Measurements from ENCODE around the gene SPATA6. TPM values are rescaled to one million over a fixed set of nuclear protein-coding genes. Genes with fewer than 3 reads are reported as not detected.

Gene SPATA6
- total RNA-seq, 1 donor from 2014 or later: 26.0 TPM

DNA sequence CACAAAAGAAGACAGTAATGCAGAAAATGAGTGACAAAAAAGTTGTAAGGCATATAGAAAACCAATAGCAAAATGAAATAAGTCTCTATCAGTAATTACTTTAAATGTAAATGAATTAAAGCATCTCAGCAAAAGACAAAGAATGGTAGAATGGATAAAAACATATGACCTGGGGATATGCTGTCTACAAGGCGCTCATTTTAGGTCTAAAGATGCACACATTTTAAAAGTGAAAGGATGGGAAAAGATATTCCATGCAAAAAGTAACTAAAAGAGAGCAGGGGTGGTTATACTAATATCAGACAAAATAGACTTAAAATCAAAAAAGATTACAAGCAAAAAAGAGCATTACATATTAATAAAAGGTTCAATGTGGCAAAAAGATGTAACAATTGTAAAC, 41.2 kb downstream of the SPATA6 start:
- no peaks in the 10 kb centered on the region for H3K9me3 Mint-ChIP-seq
- TF ChIP-seq, protein P1, sequence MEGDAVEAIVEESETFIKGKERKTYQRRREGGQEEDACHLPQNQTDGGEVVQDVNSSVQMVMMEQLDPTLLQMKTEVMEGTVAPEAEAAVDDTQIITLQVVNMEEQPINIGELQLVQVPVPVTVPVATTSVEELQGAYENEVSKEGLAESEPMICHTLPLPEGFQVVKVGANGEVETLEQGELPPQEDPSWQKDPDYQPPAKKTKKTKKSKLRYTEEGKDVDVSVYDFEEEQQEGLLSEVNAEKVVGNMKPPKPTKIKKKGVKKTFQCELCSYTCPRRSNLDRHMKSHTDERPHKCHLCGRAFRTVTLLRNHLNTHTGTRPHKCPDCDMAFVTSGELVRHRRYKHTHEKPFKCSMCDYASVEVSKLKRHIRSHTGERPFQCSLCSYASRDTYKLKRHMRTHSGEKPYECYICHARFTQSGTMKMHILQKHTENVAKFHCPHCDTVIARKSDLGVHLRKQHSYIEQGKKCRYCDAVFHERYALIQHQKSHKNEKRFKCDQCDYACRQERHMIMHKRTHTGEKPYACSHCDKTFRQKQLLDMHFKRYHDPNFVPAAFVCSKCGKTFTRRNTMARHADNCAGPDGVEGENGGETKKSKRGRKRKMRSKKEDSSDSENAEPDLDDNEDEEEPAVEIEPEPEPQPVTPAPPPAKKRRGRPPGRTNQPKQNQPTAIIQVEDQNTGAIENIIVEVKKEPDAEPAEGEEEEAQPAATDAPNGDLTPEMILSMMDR (conservative IDR thresholded peaks at IDR 0.05): no peak
- no peak for DNase-seq (ENCODE audit: low read depth, low spot score)
- no peak overlapping the region for H3K4me3 Mint-ChIP-seq
- H3K36me3 Mint-ChIP-seq (ENCODE audit: low read depth): peaks cover 10% of the 10 kb centered on the region
- no peaks in the 10 kb centered on the region for H3K4me1 Mint-ChIP-seq
- H3K27ac Mint-ChIP-seq (ENCODE audit: unreplicated experiment): no peak overlapping the region
- no peaks in the 10 kb centered on the region for H3K27me3 Mint-ChIP-seq (ENCODE audit: low read depth)

DNA sequence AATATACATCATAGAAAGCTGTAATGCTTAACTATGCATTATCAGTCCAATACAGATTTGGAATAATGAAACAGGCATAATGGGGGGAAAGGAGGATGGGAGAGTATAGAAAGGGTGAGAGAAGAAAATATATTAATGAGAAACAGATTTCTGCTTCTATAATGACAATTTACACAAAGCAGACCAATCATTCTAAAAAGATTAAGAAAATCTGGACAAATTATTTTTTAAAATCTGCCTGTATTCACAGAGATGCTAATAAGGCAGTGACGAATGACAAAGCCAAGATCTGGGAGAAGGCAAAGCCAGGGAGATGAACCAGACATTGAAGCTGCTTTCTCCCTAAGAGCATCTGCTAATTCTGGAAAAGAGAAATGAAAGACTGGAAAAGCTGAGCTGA, 50.0 kb downstream of the SPATA6 start:
- no peaks in the 10 kb centered on the region for H3K27me3 Mint-ChIP-seq (ENCODE audit: low read depth)
- DNase-seq (ENCODE audit: low read depth, low spot score): no peak
- no peaks in the 10 kb centered on the region for H3K4me1 Mint-ChIP-seq
- H3K4me3 Mint-ChIP-seq: no peak overlapping the region
- no peak overlapping the region for H3K27ac Mint-ChIP-seq (ENCODE audit: unreplicated experiment)
- H3K9me3 Mint-ChIP-seq: no peaks in the 10 kb centered on the region
- H3K36me3 Mint-ChIP-seq (ENCODE audit: low read depth): peaks cover 2% of the 10 kb centered on the region
- TF ChIP-seq, protein P1 (conservative IDR thresholded peaks at IDR 0.05): no peak

DNA sequence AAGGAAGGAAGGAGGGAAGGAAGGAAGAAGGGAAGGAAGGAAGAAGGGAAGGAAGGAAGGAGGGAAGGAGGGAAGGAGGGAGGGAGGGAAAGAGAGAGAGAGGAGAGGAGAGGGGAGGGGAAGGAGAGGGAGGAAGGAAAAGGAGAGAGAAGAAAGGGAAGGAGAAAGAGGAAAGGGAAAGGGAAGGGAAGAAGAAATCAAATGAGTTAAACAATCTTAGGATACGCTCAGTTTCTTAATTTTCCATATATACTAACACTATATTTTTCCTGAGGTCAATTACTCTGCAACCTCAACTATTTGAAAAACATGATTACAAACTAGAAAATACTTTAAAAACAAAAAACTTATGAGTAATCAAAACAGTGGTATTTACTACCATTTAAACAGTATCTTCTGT, 53.3 kb downstream of the SPATA6 start:
- Mint-ChIP-seq H3K27ac (ENCODE audit: unreplicated experiment) (no peak overlapping the region), H3K27me3 (ENCODE audit: low read depth) (no peaks in the 10 kb centered on the region), H3K4me1 (no peaks in the 10 kb centered on the region), H3K36me3 (ENCODE audit: low read depth) (no peaks in the 10 kb centered on the region), H3K9me3 (no peaks in the 10 kb centered on the region), H3K4me3 (no peak overlapping the region)
- DNase-seq (ENCODE audit: low read depth, low spot score): no peak
- TF ChIP-seq, protein P1 (conservative IDR thresholded peaks at IDR 0.05): no peak

DNA sequence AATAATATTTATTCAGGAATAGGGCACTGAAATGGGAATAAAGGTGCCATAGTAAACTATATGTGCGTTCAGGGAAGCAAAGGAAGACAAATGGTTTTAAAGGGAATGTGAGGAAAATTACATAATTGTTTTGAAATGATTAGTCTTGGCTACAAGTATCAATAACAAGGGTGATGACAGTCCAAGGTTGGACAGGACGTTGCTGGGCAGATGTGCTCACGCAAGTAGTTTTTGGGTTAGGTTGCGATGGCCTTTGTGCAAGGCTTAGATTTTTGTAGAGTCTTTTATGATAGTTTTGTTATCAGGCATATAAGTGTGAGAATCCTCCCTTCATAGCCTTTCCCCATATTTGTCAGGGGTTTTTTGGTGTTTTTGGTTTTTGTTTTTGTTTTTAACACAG, 57.0 kb downstream of the SPATA6 start:
- Mint-ChIP-seq H3K9me3 (no peaks in the 10 kb centered on the region), H3K27ac (ENCODE audit: unreplicated experiment) (no peak overlapping the region), H3K4me1 (no peaks in the 10 kb centered on the region), H3K27me3 (ENCODE audit: low read depth) (no peaks in the 10 kb centered on the region), H3K4me3 (no peak overlapping the region), H3K36me3 (ENCODE audit: low read depth) (peaks cover 7% of the 10 kb centered on the region)
- no peak for DNase-seq (ENCODE audit: low read depth, low spot score)
- TF ChIP-seq, protein P1 (conservative IDR thresholded peaks at IDR 0.05): no peak

DNA sequence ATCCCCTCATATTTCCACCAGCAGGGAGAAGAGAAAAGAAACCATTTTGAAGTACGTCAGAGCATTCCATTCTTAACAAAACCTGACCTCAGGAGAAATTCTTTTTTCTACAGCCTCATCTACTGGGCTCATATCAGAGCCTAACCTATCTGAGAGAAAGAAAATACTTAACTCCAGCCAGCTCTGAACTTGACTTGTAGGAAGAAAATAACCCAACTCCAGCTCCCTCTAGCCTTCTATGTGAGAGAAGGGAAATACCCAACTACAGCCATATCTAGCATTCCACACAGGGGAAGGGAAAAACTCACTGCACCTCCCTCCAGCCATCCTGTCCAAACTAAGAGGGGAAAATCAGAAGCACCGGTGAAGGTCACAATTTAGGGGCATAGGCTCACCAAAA, 57.7 kb downstream of the SPATA6 start:
- no peaks in the 10 kb centered on the region for H3K27me3 Mint-ChIP-seq (ENCODE audit: low read depth)
- no peaks in the 10 kb centered on the region for H3K9me3 Mint-ChIP-seq
- peaks cover 8% of the 10 kb centered on the region for H3K36me3 Mint-ChIP-seq (ENCODE audit: low read depth)
- DNase-seq (ENCODE audit: low read depth, low spot score): no peak
- H3K4me3 Mint-ChIP-seq: no peak overlapping the region
- no peak overlapping the region for H3K27ac Mint-ChIP-seq (ENCODE audit: unreplicated experiment)
- TF ChIP-seq, protein P1 (conservative IDR thresholded peaks at IDR 0.05): no peak
- no peaks in the 10 kb centered on the region for H3K4me1 Mint-ChIP-seq

DNA sequence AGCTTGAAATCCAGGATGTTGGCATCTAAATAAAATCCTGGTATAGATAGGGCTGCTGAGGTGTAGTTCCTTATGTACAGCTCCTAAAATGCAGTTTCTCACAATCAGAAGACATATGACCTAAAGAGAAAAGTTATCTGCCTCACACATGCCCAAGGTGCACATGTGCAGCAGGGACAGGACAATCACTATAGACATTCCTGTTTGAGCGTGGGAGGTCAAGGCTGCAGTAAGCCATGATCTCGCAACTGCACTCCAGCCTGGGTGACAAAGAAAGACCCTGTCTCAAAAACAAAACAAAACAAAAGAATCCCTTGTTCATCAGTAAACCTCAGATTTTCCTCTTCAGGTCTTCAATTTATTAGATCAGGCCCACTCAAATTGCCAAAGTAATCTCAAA, 66.1 kb downstream of the SPATA6 start:
- TF ChIP-seq, protein P1 (conservative IDR thresholded peaks at IDR 0.05): no peak
- Mint-ChIP-seq H3K27me3 (ENCODE audit: low read depth) (no peaks in the 10 kb centered on the region), H3K36me3 (ENCODE audit: low read depth) (peaks cover 15% of the 10 kb centered on the region), H3K27ac (ENCODE audit: unreplicated experiment) (no peak overlapping the region), H3K4me1 (peaks cover 7% of the 10 kb centered on the region), H3K4me3 (no peak overlapping the region), H3K9me3 (no peaks in the 10 kb centered on the region)
- DNase-seq (ENCODE audit: low read depth, low spot score): no peak
